Measurements from ENCODE around the gene RSPH1.

Gene RSPH1

GRCh38 chr21:42451941-42452340 is 44.1 kb downstream of the RSPH1 start:
- TF ChIP-seq CTCF (conservative IDR thresholded peaks at IDR 0.05): no peak
- TF ChIP-seq ZFX (IDR thresholded peaks at IDR 0.05): no peak
- no peak overlapping the region for H3K27ac ChIP-seq

- TF ChIP-seq CTCF (conservative IDR thresholded peaks at IDR 0.05) (no peak), ZFX (IDR thresholded peaks at IDR 0.05) (no peak)
- H3K27ac ChIP-seq: no peak overlapping the region
Observed at GRCh38 chr21:42448686-42449085, 47.3 kb downstream of the RSPH1 start.

GRCh38 chr21:42447732-42448131 is 48.3 kb downstream of the RSPH1 start:
- TF ChIP-seq CTCF (conservative IDR thresholded peaks at IDR 0.05): no peak
- TF ChIP-seq ZFX (IDR thresholded peaks at IDR 0.05): no peak
- H3K27ac ChIP-seq: no peak overlapping the region

GRCh38 chr21:42447182-42447581 is 48.8 kb downstream of the RSPH1 start:
- TF ChIP-seq CTCF (conservative IDR thresholded peaks at IDR 0.05) (no peak), ZFX (IDR thresholded peaks at IDR 0.05) (no peak)
- no peak overlapping the region for H3K27ac ChIP-seq

GRCh38 chr21:42446531-42446930 is 49.5 kb downstream of the RSPH1 start:
- H3K27ac ChIP-seq: no peak overlapping the region
- TF ChIP-seq ZFX (IDR thresholded peaks at IDR 0.05): no peak
- TF ChIP-seq CTCF (conservative IDR thresholded peaks at IDR 0.05): no peak

- no peak for TF ChIP-seq CTCF (conservative IDR thresholded peaks at IDR 0.05)
- no peak for TF ChIP-seq ZFX (IDR thresholded peaks at IDR 0.05)
- H3K27ac ChIP-seq: no peak overlapping the region
Observed at GRCh38 chr21:42445311-42445710, 50.7 kb downstream of the RSPH1 start.

- TF ChIP-seq ZFX (IDR thresholded peaks at IDR 0.05) (no peak), CTCF (conservative IDR thresholded peaks at IDR 0.05) (no peak)
Observed at GRCh38 chr21:42444745-42445059, 51.3 kb downstream of the RSPH1 start.

More at GRCh38 chr21:42444745-42445059, 51.3 kb downstream of the RSPH1 start:
- no peak overlapping the region for H3K27ac ChIP-seq

Measured in C4-2B (cell line).